Immature natural killer cell (primary cell): ENCODE results near the gene LYL1. TPM values are rescaled to one million over a fixed set of nuclear protein-coding genes. Genes with fewer than 3 reads are reported as not detected.

Experiments used
- DNase-seq, 3 donors: peaks; one replicate each; pipeline ENCODE4 v3.0.0; 2022; ENCODE audit warnings: mixed read lengths in 1 of 3
- H3K27ac Mint-ChIP-seq, 6 donors: one replicate each; pipeline ENCODE4 v1.8.0; 2020; ENCODE audit warnings: mixed read lengths in 6 of 6, mild to moderate bottlenecking in 5 of 6, inconsistent platforms in 4 of 6, moderate library complexity in 3 of 6
- H3K27me3 Mint-ChIP-seq, 3 donors: one replicate each; pipeline ENCODE4 v1.8.0; 2020 to 2021; ENCODE audit warnings: low read depth in 3 of 3, mild to moderate bottlenecking in 3 of 3, mixed read lengths in 3 of 3, moderate library complexity in 3 of 3, inconsistent platforms in 1 of 3
- H3K36me3 Mint-ChIP-seq, 3 donors: one replicate each; pipeline ENCODE4 v1.8.0; 2020; ENCODE audit warnings: mixed read lengths in 3 of 3, inconsistent platforms in 2 of 3, mild to moderate bottlenecking in 2 of 3
- H3K4me1 Mint-ChIP-seq, 2 donors: one replicate each; pipeline ENCODE4 v1.8.0; 2020; ENCODE audit warnings: inconsistent platforms in 2 of 2, mild to moderate bottlenecking in 2 of 2, mixed read lengths in 2 of 2, moderate library complexity in 1 of 2
- H3K4me3 Mint-ChIP-seq, 5 donors: one replicate each; pipeline ENCODE4 v1.8.0; 2020; ENCODE audit warnings: mild to moderate bottlenecking in 5 of 5, mixed read lengths in 5 of 5, inconsistent platforms in 3 of 5, moderate library complexity in 3 of 5
- H3K9me3 Mint-ChIP-seq, 6 donors: one replicate each; pipeline ENCODE4 v1.8.0; 2020; ENCODE audit warnings: mild to moderate bottlenecking in 6 of 6, mixed read lengths in 6 of 6, inconsistent platforms in 4 of 6, moderate library complexity in 3 of 6
- polyA plus RNA-seq, 3 donors: library from polyadenylated mRNA; unstranded; fragments of 300-500 nt; fragmentation: Illumina TruSeq; gene quantifications; one replicate each; pipeline ENCODE4 v1.2.3, GENCODE V29; 2021

Gene LYL1
- polyA plus RNA-seq, 3 donors from 2014 or later, result 1.1 to 2.2 (median 2.1) TPM

GRCh38 chr19:13122275-13122878 is 19.7 kb upstream of the LYL1 start:
- H3K27me3 Mint-ChIP-seq, result peaks cover 12 to 24% (median 13%) of the 10 kb centered on the region in 3 donors
- H3K4me3 Mint-ChIP-seq, result peak overlapping the region; percentile 53 to 64 (median 63)
- H3K4me1 Mint-ChIP-seq, result peaks cover 53 to 56% of the 10 kb centered on the region in 2 donors
- H3K9me3 Mint-ChIP-seq, result peaks cover 0 to 2% (median 0%) of the 10 kb centered on the region in 6 donors
- H3K27ac Mint-ChIP-seq, result peak overlapping the region; percentile 70 to 93 (median 90)
- peaks cover 0 to 3% (median 0%) of the 10 kb centered on the region in 3 donors for H3K36me3 Mint-ChIP-seq
- peak; percentile 61 to 77 (median 75) for DNase-seq

GRCh38 chr19:13121551-13122274 is 19.1 kb upstream of the LYL1 start:
- Mint-ChIP-seq H3K4me1 (peaks cover 59 to 63% of the 10 kb centered on the region in 2 donors), H3K27ac (peak overlapping the region; percentile 70 to 93 (median 90)), H3K9me3 (peaks cover 0 to 2% (median 0%) of the 10 kb centered on the region in 6 donors), H3K36me3 (peaks cover 0 to 3% (median 0%) of the 10 kb centered on the region in 3 donors), H3K4me3 (peak overlapping the region; percentile 53 to 64 (median 63)), H3K27me3 (peaks cover 13 to 27% (median 17%) of the 10 kb centered on the region in 3 donors)
- peak; percentile 57 to 72 (median 70) for DNase-seq

GRCh38 chr19:13120817-13121216 is 18.2 kb upstream of the LYL1 start:
- Mint-ChIP-seq H3K27ac (peak overlapping the region; percentile 2 to 93 (median 70)), H3K36me3 (peaks cover 0 to 3% (median 0%) of the 10 kb centered on the region in 3 donors), H3K4me3 (peak overlapping the region; percentile 49 to 92 (median 63))

GRCh38 chr19:13120031-13120430 is 17.4 kb upstream of the LYL1 start:
- peaks cover 16 to 31% (median 20%) of the 10 kb centered on the region in 3 donors for H3K27me3 Mint-ChIP-seq
- H3K27ac Mint-ChIP-seq, result peak overlapping the region in 3 of 6 donors; percentile 31 to 93 (median 89)
- DNase-seq, result no peak
- H3K4me1 Mint-ChIP-seq, result peaks cover 71 to 73% of the 10 kb centered on the region in 2 donors
- H3K4me3 Mint-ChIP-seq, result peak overlapping the region in 4 of 5 donors; percentile 49 to 92 (median 83)
- H3K9me3 Mint-ChIP-seq, result peaks cover 0 to 2% (median 0%) of the 10 kb centered on the region in 6 donors
- peaks cover 0 to 3% (median 0%) of the 10 kb centered on the region in 3 donors for H3K36me3 Mint-ChIP-seq

More at GRCh38 chr19:13120817-13121216, 18.2 kb upstream of the LYL1 start:
- Mint-ChIP-seq H3K9me3 (peaks cover 0 to 2% (median 0%) of the 10 kb centered on the region in 6 donors), H3K4me1 (peaks cover 66 to 71% of the 10 kb centered on the region in 2 donors), H3K27me3 (peaks cover 16 to 31% (median 20%) of the 10 kb centered on the region in 3 donors)
- no peak for DNase-seq

GRCh38 chr19:13119627-13120026 is 17.0 kb upstream of the LYL1 start:
- Mint-ChIP-seq H3K4me1 (peaks cover 71 to 73% of the 10 kb centered on the region in 2 donors), H3K9me3 (peaks cover 0 to 2% (median 0%) of the 10 kb centered on the region in 6 donors), H3K4me3 (peak overlapping the region; percentile 80 to 92 (median 85)), H3K36me3 (peaks cover 0 to 3% (median 0%) of the 10 kb centered on the region in 3 donors), H3K27me3 (peaks cover 16 to 30% (median 20%) of the 10 kb centered on the region in 3 donors), H3K27ac (peak overlapping the region; percentile 11 to 84 (median 67))
- DNase-seq, result no peak

GRCh38 chr19:13118424-13119193 is 16.0 kb upstream of the LYL1 start:
- Mint-ChIP-seq H3K27me3 (peaks cover 14 to 29% (median 20%) of the 10 kb centered on the region in 3 donors), H3K4me1 (peaks cover 67 to 73% of the 10 kb centered on the region in 2 donors), H3K4me3 (peak overlapping the region; percentile 80 to 92 (median 85)), H3K9me3 (peaks cover 0 to 2% (median 0%) of the 10 kb centered on the region in 6 donors), H3K36me3 (peaks cover 0 to 3% (median 0%) of the 10 kb centered on the region in 3 donors), H3K27ac (peak overlapping the region in 5 of 6 donors; percentile 63 to 89 (median 84))
- no peak for DNase-seq

- peak; percentile 86 to 90 (median 89) for DNase-seq
- Mint-ChIP-seq H3K4me1 (peaks cover 60 to 68% of the 10 kb centered on the region in 2 donors), H3K36me3 (peaks cover 0 to 3% (median 0%) of the 10 kb centered on the region in 3 donors), H3K27ac (peak within 1 kb of the TSS; percentile 81 to 96 (median 94)), H3K27me3 (peaks cover 14 to 29% (median 20%) of the 10 kb centered on the region in 3 donors), H3K4me3 (peak within 1 kb of the TSS; percentile 87 to 97 (median 95)), H3K9me3 (peaks cover 0 to 2% (median 0%) of the 10 kb centered on the region in 6 donors)
Measured at GRCh38 chr19:13117772-13118423, 15.2 kb upstream of the LYL1 start, which contains the start of gene NACC1. Gene NACC1, plus strand, starts transcription at chr19:13118264. Its CDS starts 16,944 bp downstream, at chr19:13135208.

GRCh38 chr19:13117176-13117771 is 14.6 kb upstream of the LYL1 start:
- H3K27ac Mint-ChIP-seq, result peak overlapping the region; percentile 81 to 96 (median 94)
- peak overlapping the region; percentile 87 to 97 (median 95) for H3K4me3 Mint-ChIP-seq
- peaks cover 0 to 3% (median 0%) of the 10 kb centered on the region in 3 donors for H3K36me3 Mint-ChIP-seq
- peaks cover 54 to 61% of the 10 kb centered on the region in 2 donors for H3K4me1 Mint-ChIP-seq
- H3K9me3 Mint-ChIP-seq, result peaks cover 0 to 2% (median 0%) of the 10 kb centered on the region in 6 donors
- DNase-seq, result no peak
- peaks cover 9 to 24% (median 18%) of the 10 kb centered on the region in 3 donors for H3K27me3 Mint-ChIP-seq

- Mint-ChIP-seq H3K4me1 (peaks cover 47 to 54% of the 10 kb centered on the region in 2 donors), H3K4me3 (peak within 1 kb of the TSS; percentile 87 to 97 (median 95)), H3K9me3 (no peaks in the 10 kb centered on the region), H3K27me3 (peaks cover 5 to 18% (median 18%) of the 10 kb centered on the region in 3 donors), H3K27ac (peak within 1 kb of the TSS; percentile 81 to 96 (median 94)), H3K36me3 (no peaks in the 10 kb centered on the region)
- DNase-seq, result peak; percentile 83 to 86 (median 86)
Measured at GRCh38 chr19:13116282-13117175, 13.9 kb upstream of the LYL1 start, which contains the start of gene TRMT1. Gene TRMT1, minus strand, starts transcription at chr19:13116740. Its CDS starts 341 bp downstream, at chr19:13116399.

GRCh38 chr19:13115936-13116281 is 13.3 kb upstream of the LYL1 start:
- no peak for DNase-seq
- peak overlapping the region in 4 of 6 donors; percentile 36 to 90 (median 76) for H3K27ac Mint-ChIP-seq
- H3K36me3 Mint-ChIP-seq, result no peaks in the 10 kb centered on the region
- peaks cover 5 to 16% (median 15%) of the 10 kb centered on the region in 3 donors for H3K27me3 Mint-ChIP-seq
- H3K4me1 Mint-ChIP-seq, result peaks cover 40 to 48% of the 10 kb centered on the region in 2 donors
- H3K4me3 Mint-ChIP-seq, result peak overlapping the region; percentile 87 to 97 (median 95)
- H3K9me3 Mint-ChIP-seq, result no peaks in the 10 kb centered on the region

GRCh38 chr19:13112555-13112954 is 9.9 kb upstream of the LYL1 start:
- H3K4me3 Mint-ChIP-seq, result no peak overlapping the region
- no peaks in the 10 kb centered on the region for H3K9me3 Mint-ChIP-seq
- peaks cover 16 to 22% of the 10 kb centered on the region in 2 donors for H3K4me1 Mint-ChIP-seq
- H3K36me3 Mint-ChIP-seq, result peaks cover 0 to 5% (median 0%) of the 10 kb centered on the region in 3 donors
- peaks cover 3 to 9% (median 9%) of the 10 kb centered on the region in 3 donors for H3K27me3 Mint-ChIP-seq
- DNase-seq, result no peak
- no peak overlapping the region for H3K27ac Mint-ChIP-seq
